HCT116 (cell line): ENCODE results near the gene POLG. TPM values are rescaled to one million over a fixed set of nuclear protein-coding genes. Genes with fewer than 3 reads are reported as not detected.

Source experiments
- ATAC-seq: fragments of 200-7000 bp; cut with Tn5 transposase; 2 replicates; pipeline ENCODE4 v1.9.1; 2020; ENCODE audit warnings: mild to moderate bottlenecking, moderate library complexity
- BruUV-seq: library from RNA; stranded (reverse); fragments of 400-500 nt; replicated peaks from 2 replicates; lab custom pipeline; 2021; lab: Mats Ljungman, UMichigan
- CTCF ChIA-PET: fragments of 300-600 bp; sonication (Branson Sonifier 250); formaldehyde crosslinking; loops from one replicate; lab custom pipeline; 2021; ENCODE audit warnings: antibody characterized with exemption; lab: Charles Lee
- POLR2A ChIA-PET: fragments of 300-600, 350-600 bp; sonication (Branson Sonifier 250); formaldehyde crosslinking; loops from one replicate; lab custom pipeline; 2021; ENCODE audit warnings: antibody characterized with exemption; lab: Charles Lee
- RAD21 ChIA-PET, 2 experiments: fragments of 300-600 bp; sonication (Branson Sonifier 250); formaldehyde crosslinking; loops; one replicate each; lab custom pipeline; 2023; ENCODE audit warnings: low total read pairs in 2 of 2; ENCODE audit not compliant: uncharacterized antibody in 2 of 2, unreplicated experiment in 2 of 2, low non-redundant PET in 1 of 2; lab: Charles Lee
- DNase-seq: peaks from one replicate; pipeline ENCODE4 v3.0.0-alpha.2; 2010; ENCODE audit warnings: low read depth, low spot score
- H2AFZ ChIP-seq: fragments of 200-600 bp; shearing (Covaris generic), sonication (generic); 2 replicates; pipeline ENCODE4 v1.6.1; 2017; ENCODE audit warnings: low read depth, mixed run types, mixed read lengths, antibody characterized with exemption, low read length; ENCODE audit not compliant: poor library complexity, severe bottlenecking
- H3K27ac ChIP-seq: 2 replicates; pipeline ENCODE4 v1.5.1; 2012; ENCODE audit warnings: low read depth, low read length
- H3K27me3 ChIP-seq: fragments of 200-600 bp; sonication (generic); 2 replicates; pipeline ENCODE4 v1.6.1; 2016; ENCODE audit warnings: mixed run types, low read length, mixed read lengths; ENCODE audit not compliant: insufficient read depth
- H3K36me3 ChIP-seq, 2 experiments: fragments of 200-500 bp in 1 of 2; fragments of 200-600 bp in 1 of 2; sonication (Bioruptor generic) in 1 of 2; sonication (generic) in 1 of 2; 2 replicates each; pipeline versions ENCODE4 v1.5.1 to v1.6.1; 2014 to 2016; ENCODE audit warnings: low read length in 2 of 2, inconsistent platforms in 1 of 2, mixed read lengths in 1 of 2, mixed run types in 1 of 2; ENCODE audit not compliant: insufficient read depth in 2 of 2, control insufficient read depth in 1 of 2
- H3K4me1 ChIP-seq, 2 experiments: fragments of 200-600 bp in 1 of 2; sonication (generic) in 1 of 2; 2 replicates each; pipeline versions ENCODE4 v1.5.1 to v1.6.1; 2012 to 2017; ENCODE audit warnings: low read length in 2 of 2, inconsistent platforms in 1 of 2, mild to moderate bottlenecking in 1 of 2, mixed read lengths in 1 of 2, mixed run types in 1 of 2, moderate library complexity in 1 of 2; ENCODE audit not compliant: insufficient read depth in 2 of 2, control insufficient read depth in 1 of 2
- H3K4me2 ChIP-seq: fragments of 200-600 bp; sonication (generic); 2 replicates; pipeline ENCODE4 v1.6.1; 2017; ENCODE audit warnings: mixed run types, low read length, mixed read lengths
- H3K4me3 ChIP-seq, 2 experiments: fragments of 200-600 bp in 1 of 2; sonication (generic) in 1 of 2; replicated peaks in 1 of 2; 2 replicates each; pipeline ENCODE4 v1.5.1; 2011 to 2016; ENCODE audit warnings: low read length in 2 of 2, control low read depth in 1 of 2, low read depth in 1 of 2, mild to moderate bottlenecking in 1 of 2, mixed read lengths in 1 of 2, mixed run types in 1 of 2
- H3K79me2 ChIP-seq: fragments of 200-600 bp; sonication (generic); 2 replicates; pipeline ENCODE4 v1.6.1; 2017; ENCODE audit warnings: mild to moderate bottlenecking, mixed run types, low read length, moderate library complexity, mixed read lengths; ENCODE audit not compliant: insufficient read depth
- H3K9ac ChIP-seq: fragments of 200-600 bp; sonication (generic); 2 replicates; pipeline ENCODE4 v1.6.1; 2016; ENCODE audit warnings: low read length, mixed read lengths
- H3K9me2 ChIP-seq: fragments of 200-600 bp; sonication (generic), shearing (Covaris generic); 2 replicates; pipeline ENCODE4 v1.6.1; 2017; ENCODE audit warnings: mixed run types, mild to moderate bottlenecking, moderate library complexity; ENCODE audit not compliant: insufficient read depth
- H3K9me3 ChIP-seq, 2 experiments: fragments of 200-500 bp in 1 of 2; fragments of 200-600 bp in 1 of 2; sonication (Bioruptor generic) in 1 of 2; sonication (generic) in 1 of 2; 2 replicates each; pipeline ENCODE4 v1.6.1; 2014 to 2017; ENCODE audit warnings: low read length in 2 of 2, mixed read lengths in 2 of 2, inconsistent platforms in 1 of 2, low read depth in 1 of 2, mild to moderate bottlenecking in 1 of 2, mixed run types in 1 of 2, moderate library complexity in 1 of 2; ENCODE audit not compliant: control insufficient read depth in 1 of 2, insufficient read depth in 1 of 2
- H4K20me1 ChIP-seq: fragments of 200-600 bp; sonication (generic), shearing (Covaris generic); 2 replicates; pipeline ENCODE4 v1.6.1; 2017; ENCODE audit warnings: mixed run types, mild to moderate bottlenecking, moderate library complexity; ENCODE audit not compliant: insufficient read depth
- EZH2phosphoT487 ChIP-seq: fragments of 200-600 bp; IDR thresholded peaks from 2 replicates; pipeline ENCODE4 v1.6.1; 2018; ENCODE audit warnings: antibody characterized with exemption, borderline replicate concordance
- FOSL1 ChIP-seq: IDR thresholded peaks from 2 replicates; pipeline ENCODE4 v1.6.1; 2012; ENCODE audit warnings: low read depth
- RAD21 ChIP-seq: IDR thresholded peaks from 2 replicates; pipeline ENCODE4 v1.6.1; 2012; ENCODE audit warnings: low read depth, mild to moderate bottlenecking
- SIN3A ChIP-seq: IDR thresholded peaks from 2 replicates; pipeline ENCODE4 v1.6.1; 2012; ENCODE audit warnings: low read depth
- SRF ChIP-seq: IDR thresholded peaks from 2 replicates; pipeline ENCODE4 v1.6.1; 2012; ENCODE audit warnings: low read depth
- TCF7L2 ChIP-seq: IDR thresholded peaks from 2 replicates; pipeline ENCODE4 v1.7.0; 2011; ENCODE audit warnings: borderline replicate concordance, inconsistent platforms; ENCODE audit not compliant: insufficient read depth, insufficient read length; ENCODE audit errors: extremely low read depth
- intact Hi-C: fragments of 100-400 bp; cut with micrococcal nuclease; formaldehyde crosslinking; loops from 2 replicates; pipeline ENCODE4 v1.10.0; 2022
- total RNA-seq: library from RNA; stranded (reverse); gene quantifications from one replicate; pipeline ENCODE4 v1.2.1, GENCODE V29; 2021; ENCODE audit not compliant: unreplicated experiment
- TF ChIP-seq, protein P1 (sequence below): IDR thresholded peaks from 2 replicates; pipeline ENCODE4 v1.6.1; 2012; ENCODE audit warnings: low read depth
- TF ChIP-seq, protein P2 (sequence below): IDR thresholded peaks from 2 replicates; pipeline ENCODE4 v1.6.1; 2012

The POLG gene
- total RNA-seq, 1 experiment from 2014 or later = 72.7 TPM

DNA sequence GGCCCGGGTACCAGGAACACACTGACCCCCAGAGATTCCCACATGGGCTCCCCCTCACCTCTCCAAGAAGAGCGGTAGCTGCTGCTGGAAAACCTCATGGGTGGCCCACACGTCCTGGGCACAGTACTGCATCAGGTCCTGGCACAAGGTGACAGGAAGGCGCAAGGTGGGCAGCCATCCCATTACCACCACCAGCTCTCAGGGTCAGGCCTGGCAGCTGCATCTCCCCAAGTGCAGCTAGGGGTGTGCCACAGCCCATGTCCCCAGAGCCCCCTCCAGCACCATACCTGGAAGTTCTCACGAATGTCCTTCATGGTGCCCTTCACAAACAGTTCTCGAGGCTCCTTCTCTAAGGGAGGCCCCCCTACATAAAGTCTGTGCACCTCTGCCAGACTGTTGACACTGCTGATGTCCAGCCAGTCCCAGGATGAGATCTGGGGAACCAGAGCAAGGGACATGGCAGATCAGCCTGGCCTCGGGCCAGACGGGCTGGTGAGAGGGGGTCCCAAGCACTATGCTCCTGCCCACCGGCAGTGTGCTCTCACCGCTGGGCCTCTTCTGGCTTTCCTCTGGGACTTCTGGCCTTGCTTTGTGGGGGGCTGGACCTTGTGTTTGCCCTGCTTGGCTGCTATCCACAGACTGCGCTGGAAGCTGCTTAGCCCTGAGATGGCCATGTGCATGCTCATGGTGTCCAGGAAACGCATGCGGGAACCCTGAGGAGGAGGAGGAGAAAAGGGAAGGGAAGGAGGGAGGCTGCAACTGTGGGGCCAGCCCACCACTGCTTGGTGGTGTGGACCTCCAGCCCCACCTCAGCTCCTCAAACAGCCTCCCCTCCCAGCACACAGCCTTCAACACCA is 6.0 kb downstream of the POLG start:
- Histone ChIP-seq H3K27ac (no peak overlapping the region), H3K4me3 (no peak overlapping the region), H3K79me2 (peaks cover 76% of the 10 kb centered on the region), H3K9me3 (no peaks in the 10 kb centered on the region), H3K36me3 (peaks cover 72 to 90% of the 10 kb centered on the region in 2 experiments), H3K4me2 (no peak overlapping the region), H3K4me1 (peaks cover 0 to 11% of the 10 kb centered on the region in 2 experiments; a peak in 3 of 4 replicates), H4K20me1 (peaks cover 8% of the 10 kb centered on the region; the same call in 1 of the 2 replicates), H3K9me2 (no peaks in the 10 kb centered on the region), H3K27me3 (no peaks in the 10 kb centered on the region), H3K9ac (no peak overlapping the region), H2AFZ (no peak overlapping the region)
- no peak for DNase-seq
- RAD21 ChIA-PET = no interaction called here
- no TSS peak for BruUV-seq
- TF ChIP-seq, protein P1, sequence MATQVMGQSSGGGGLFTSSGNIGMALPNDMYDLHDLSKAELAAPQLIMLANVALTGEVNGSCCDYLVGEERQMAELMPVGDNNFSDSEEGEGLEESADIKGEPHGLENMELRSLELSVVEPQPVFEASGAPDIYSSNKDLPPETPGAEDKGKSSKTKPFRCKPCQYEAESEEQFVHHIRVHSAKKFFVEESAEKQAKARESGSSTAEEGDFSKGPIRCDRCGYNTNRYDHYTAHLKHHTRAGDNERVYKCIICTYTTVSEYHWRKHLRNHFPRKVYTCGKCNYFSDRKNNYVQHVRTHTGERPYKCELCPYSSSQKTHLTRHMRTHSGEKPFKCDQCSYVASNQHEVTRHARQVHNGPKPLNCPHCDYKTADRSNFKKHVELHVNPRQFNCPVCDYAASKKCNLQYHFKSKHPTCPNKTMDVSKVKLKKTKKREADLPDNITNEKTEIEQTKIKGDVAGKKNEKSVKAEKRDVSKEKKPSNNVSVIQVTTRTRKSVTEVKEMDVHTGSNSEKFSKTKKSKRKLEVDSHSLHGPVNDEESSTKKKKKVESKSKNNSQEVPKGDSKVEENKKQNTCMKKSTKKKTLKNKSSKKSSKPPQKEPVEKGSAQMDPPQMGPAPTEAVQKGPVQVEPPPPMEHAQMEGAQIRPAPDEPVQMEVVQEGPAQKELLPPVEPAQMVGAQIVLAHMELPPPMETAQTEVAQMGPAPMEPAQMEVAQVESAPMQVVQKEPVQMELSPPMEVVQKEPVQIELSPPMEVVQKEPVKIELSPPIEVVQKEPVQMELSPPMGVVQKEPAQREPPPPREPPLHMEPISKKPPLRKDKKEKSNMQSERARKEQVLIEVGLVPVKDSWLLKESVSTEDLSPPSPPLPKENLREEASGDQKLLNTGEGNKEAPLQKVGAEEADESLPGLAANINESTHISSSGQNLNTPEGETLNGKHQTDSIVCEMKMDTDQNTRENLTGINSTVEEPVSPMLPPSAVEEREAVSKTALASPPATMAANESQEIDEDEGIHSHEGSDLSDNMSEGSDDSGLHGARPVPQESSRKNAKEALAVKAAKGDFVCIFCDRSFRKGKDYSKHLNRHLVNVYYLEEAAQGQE = no peak
- TF ChIP-seq SIN3A = no peak
- CTCF ChIA-PET = no interaction called here
- no peak for ATAC-seq
- intact Hi-C loops = no loop called here
- POLR2A ChIA-PET = no interaction called here

DNA sequence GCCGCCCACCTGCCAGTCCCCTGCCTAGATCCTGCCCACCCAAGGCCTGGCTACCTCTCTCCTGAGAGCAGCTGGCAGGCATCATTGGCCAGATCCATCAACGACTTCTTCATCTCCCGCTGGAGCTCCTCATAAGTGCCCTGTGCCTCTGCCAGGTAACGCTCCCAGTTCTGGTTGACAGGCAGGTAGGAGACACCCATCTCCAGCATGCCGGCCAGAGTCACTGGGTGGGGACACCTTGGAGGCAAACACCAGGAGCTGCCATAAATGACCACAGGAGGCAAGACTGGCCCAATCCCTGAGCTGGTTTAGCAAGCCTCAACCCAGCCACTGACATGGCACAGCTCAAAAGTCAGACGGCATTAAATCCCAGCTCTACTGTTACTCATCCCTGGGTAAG is 7.5 kb downstream of the POLG start:
- Histone ChIP-seq H3K4me2 (no peak overlapping the region), H3K36me3 (peaks cover 75 to 90% of the 10 kb centered on the region in 2 experiments), H2AFZ (no peak overlapping the region), H3K27ac (no peak overlapping the region), H3K4me1 (no peaks in the 10 kb centered on the region), H3K27me3 (no peaks in the 10 kb centered on the region), H4K20me1 (peaks cover 8% of the 10 kb centered on the region; the same call in 1 of the 2 replicates), H3K79me2 (peaks cover 63% of the 10 kb centered on the region), H3K9me2 (no peaks in the 10 kb centered on the region), H3K9ac (no peak overlapping the region), H3K4me3 (no peak overlapping the region), H3K9me3 (no peaks in the 10 kb centered on the region)
- RAD21 ChIA-PET = no interaction called here
- ATAC-seq = no peak
- DNase-seq = no peak
- POLR2A ChIA-PET = no interaction called here
- no TSS peak for BruUV-seq
- CTCF ChIA-PET = interaction anchor here (1.3 kb wide), 1 partner anchor 32 kb away, joined by 4 read pairs; no protein-coding TSS in a partner anchor
- intact Hi-C loops = no loop called here
- no peak for TF ChIP-seq FOSL1
- TF ChIP-seq RAD21 = no peak
- TF ChIP-seq, protein P2, sequence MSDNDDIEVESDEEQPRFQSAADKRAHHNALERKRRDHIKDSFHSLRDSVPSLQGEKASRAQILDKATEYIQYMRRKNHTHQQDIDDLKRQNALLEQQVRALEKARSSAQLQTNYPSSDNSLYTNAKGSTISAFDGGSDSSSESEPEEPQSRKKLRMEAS = no peak
- TF ChIP-seq, protein P1 = no peak
- TF ChIP-seq SIN3A = no peak
- no peak for TF ChIP-seq EZH2phosphoT487
- no peak for TF ChIP-seq TCF7L2
- TF ChIP-seq SRF = no peak
